Measurements from ENCODE around the gene ANKRD24.
"Not testable (repeated sequence)": the region's sequence is repeated elsewhere in the genome, so short reads cannot be mapped to it uniquely, and the experiment has no call there.

The ANKRD24 gene

GRCh38 chr19:4197625-4198466, 15.4 kb downstream of the ANKRD24 start:
- DNase-seq (ENCODE audit: low spot score): no peak

GRCh38 chr19:4198467-4199126, 16.1 kb downstream of the ANKRD24 start:
- no peak for DNase-seq (ENCODE audit: low spot score)

- DNase-seq (ENCODE audit: low spot score): no peak
Measured at GRCh38 chr19:4199699-4200293, 17.3 kb downstream of the ANKRD24 start.

GRCh38 chr19:4200940-4201542, 18.6 kb downstream of the ANKRD24 start:
- no peak for DNase-seq (ENCODE audit: low spot score)

- DNase-seq (ENCODE audit: low spot score): no peak
Measured at GRCh38 chr19:4201798-4202197, 19.3 kb downstream of the ANKRD24 start.

- DNase-seq (ENCODE audit: low spot score): peak; percentile 16
Measured at GRCh38 chr19:4206818-4207484, 24.5 kb downstream of the ANKRD24 start.

GRCh38 chr19:4208385-4209094, 26.1 kb downstream of the ANKRD24 start:
- DNase-seq (ENCODE audit: low spot score): peak; percentile 60

GRCh38 chr19:4210166-4210731, 27.8 kb downstream of the ANKRD24 start:
- DNase-seq (ENCODE audit: low spot score): no peak

GRCh38 chr19:4213116-4213515, 30.6 kb downstream of the ANKRD24 start:
- DNase-seq (ENCODE audit: low spot score): no peak

GRCh38 chr19:4215807-4216206, 33.3 kb downstream of the ANKRD24 start:
- no peak for DNase-seq (ENCODE audit: low spot score)

- DNase-seq (ENCODE audit: low spot score): no peak
Measured at GRCh38 chr19:4216846-4217245, 34.4 kb downstream of the ANKRD24 start.

GRCh38 chr19:4217429-4218264, 35.2 kb downstream of the ANKRD24 start:
- no peak for DNase-seq (ENCODE audit: low spot score)

- not testable (repeated sequence) for DNase-seq (ENCODE audit: low spot score)
Measured at GRCh38 chr19:4218523-4218922, 36.0 kb downstream of the ANKRD24 start.

- DNase-seq (ENCODE audit: low spot score): no peak
Measured at GRCh38 chr19:4220188-4220587, 37.7 kb downstream of the ANKRD24 start.

- no peak for DNase-seq (ENCODE audit: low spot score)
Measured at GRCh38 chr19:4224470-4224869, 42.0 kb downstream of the ANKRD24 start.

- DNase-seq (ENCODE audit: low spot score): no peak
Measured at GRCh38 chr19:4225885-4226284, 43.4 kb downstream of the ANKRD24 start.

- no peak for DNase-seq (ENCODE audit: low spot score)
Measured at GRCh38 chr19:4227771-4228170, 45.3 kb downstream of the ANKRD24 start.

- DNase-seq (ENCODE audit: low spot score): no peak
Measured at GRCh38 chr19:4228765-4229178, 46.3 kb downstream of the ANKRD24 start.

- peak; percentile 79 for DNase-seq (ENCODE audit: low spot score)
Measured at GRCh38 chr19:4229179-4229931, 46.9 kb downstream of the ANKRD24 start, which contains the start of gene EBI3. Gene EBI3, plus strand, starts transcription at chr19:4229523. Its CDS starts 28 bp downstream, at chr19:4229551.

All from kidney tubule cell (primary cell).